Kasumi-1 (cell line): ENCODE data around the gene DRAXIN.
A peak's percentile ranks its signal among the peaks of the same experiment; 100 is the strongest.

ENCODE experiments used
- DNase-seq, 2 experiments: peaks; one replicate each; lab custom pipeline; 2025; lab: John Stamatoyannopoulos, UW

DRAXIN gene

GRCh38 chr1:11688506-11688905 is 3.0 kb upstream of the DRAXIN start:
- no peak for DNase-seq

- no peak for DNase-seq
Measured at GRCh38 chr1:11690397-11691301, 861 bp upstream of the DRAXIN start.

- no peak for DNase-seq
Measured at GRCh38 chr1:11691928-11692711, 610 bp downstream of the DRAXIN start.

GRCh38 chr1:11693024-11693590 is 1.6 kb downstream of the DRAXIN start:
- DNase-seq, result peak; percentile 63 to 71

- DNase-seq, result no peak
Measured at GRCh38 chr1:11693917-11694316, 2.4 kb downstream of the DRAXIN start.

- DNase-seq, result no peak
Measured at GRCh38 chr1:11695861-11696260, 4.4 kb downstream of the DRAXIN start.

- no peak for DNase-seq
Measured at GRCh38 chr1:11697188-11697892, 5.8 kb downstream of the DRAXIN start.

- DNase-seq, result no peak
Measured at GRCh38 chr1:11697893-11698210, 6.3 kb downstream of the DRAXIN start.

- no peak for DNase-seq
Measured at GRCh38 chr1:11700601-11701467, 9.3 kb downstream of the DRAXIN start.

- DNase-seq, result no peak
Measured at GRCh38 chr1:11701551-11701961, 10.0 kb downstream of the DRAXIN start.

GRCh38 chr1:11701981-11702803 is 10.7 kb downstream of the DRAXIN start:
- DNase-seq, result no peak

- no peak for DNase-seq
Measured at GRCh38 chr1:11703357-11704193, 12.1 kb downstream of the DRAXIN start.

- no peak for DNase-seq
Measured at GRCh38 chr1:11704194-11704529, 12.7 kb downstream of the DRAXIN start.

GRCh38 chr1:11704691-11705475 is 13.4 kb downstream of the DRAXIN start:
- DNase-seq, result no peak

GRCh38 chr1:11705596-11705995 is 14.1 kb downstream of the DRAXIN start:
- DNase-seq, result no peak

- no peak for DNase-seq
Measured at GRCh38 chr1:11706292-11706691, 14.8 kb downstream of the DRAXIN start.

GRCh38 chr1:11707621-11708276 is 16.2 kb downstream of the DRAXIN start:
- peak in 1 of 2 experiments; percentile 3 for DNase-seq
